GM12878 (cell line): ENCODE data around the gene PMAIP1. TPM values are rescaled to one million over a fixed set of nuclear protein-coding genes. Genes with fewer than 3 reads are reported as not detected.

Experiments
- CBFB ChIP-seq: IDR thresholded peaks from 2 replicates; pipeline ENCODE4 v1.6.1; 2016; ENCODE audit warnings: antibody characterized with exemption, low read depth
- EED ChIP-seq: sonication (generic); IDR thresholded peaks from 2 replicates; pipeline ENCODE4 v1.6.1; 2016; ENCODE audit warnings: antibody characterized with exemption, low read depth
- ETV6 ChIP-seq, 2 experiments: fragments of 450-650 bp in 1 of 2; IDR thresholded peaks in 1 of 2; conservative IDR thresholded peaks in 1 of 2; 2 replicates each; pipeline ENCODE4 v1.6.1; 2014; ENCODE audit warnings: antibody characterized with exemption in 1 of 2, borderline replicate concordance in 1 of 2, low read depth in 1 of 2, mild to moderate bottlenecking in 1 of 2, moderate library complexity in 1 of 2
- GATAD2B ChIP-seq: fragments of 450-650 bp; conservative IDR thresholded peaks from 2 replicates; pipeline ENCODE4 v1.6.1; 2017; ENCODE audit warnings: low read depth, mild to moderate bottlenecking, moderate library complexity
- JUNB ChIP-seq: IDR thresholded peaks from 2 replicates; pipeline ENCODE4 v1.6.1; 2016; ENCODE audit warnings: antibody characterized with exemption, mild to moderate bottlenecking
- LARP7 ChIP-seq: fragments of 450-650 bp; IDR thresholded peaks from 2 replicates; pipeline ENCODE4 v1.6.1; 2017; ENCODE audit warnings: mild to moderate bottlenecking
- POU2F2 ChIP-seq: IDR thresholded peaks from 3 replicates; pipeline ENCODE4 v1.6.1; 2011; ENCODE audit warnings: low read depth, mild to moderate bottlenecking, low read length, borderline replicate concordance
- ZBTB40 ChIP-seq: fragments of 450-650 bp; IDR thresholded peaks from 2 replicates; pipeline ENCODE4 v1.6.1; 2016; ENCODE audit warnings: mild to moderate bottlenecking, moderate library complexity, borderline replicate concordance
- polyA plus RNA-seq, 11 experiments: library from polyadenylated mRNA; depleted of rRNA in 4 of 11; unstranded in 6 of 11; stranded (reverse) in 5 of 11; fragments of >200 nt; fragmentation: Nextera tagmentation in 4 of 11; fragmentation: Illumina TruSeq in 1 of 11; extraction: Ambion mirVana in 4 of 11; extraction: Trizol in 1 of 11; gene quantifications; 1 replicate in 1 of 11; 2 replicates in 10 of 11; pipeline versions ENCODE4 v1.2.1 to v1.2.3, GENCODE V29; 2011 to 2016; ENCODE audit warnings: inconsistent platforms in 2 of 11, missing spikeins in 2 of 11, low read depth in 1 of 11
- total RNA-seq, 4 experiments: library from RNA; depleted of rRNA in 3 of 4; stranded (reverse); fragments of >200 nt in 3 of 4; fragmentation: Illumina TruSeq in 1 of 4; extraction: Trizol in 1 of 4; gene quantifications; 2 replicates each; pipeline versions ENCODE4 v1.2.1 to v1.2.3, GENCODE V29; 2013 to 2021

The PMAIP1 gene
- total and polyA plus RNA-seq, 10 of the 15 experiments (the other 5 are each of a cell fraction or from before 2014, with no cell fraction given): 74.0 to 219 (median 112) TPM

- TF ChIP-seq CBFB (no peak), ETV6 (conservative IDR thresholded peaks at IDR 0.05 in 1 of 2, IDR thresholded peaks at IDR 0.05 in 1 of 2; ENCODE audit: borderline replicate concordance in 1 of 2, low read depth in 1 of 2) (peak in 1 of 2 experiments; percentile 58; a peak in 1 of 4 replicates), EED (peak; percentile 68), LARP7 (0 out of 2 replicates have a peak, but pooled peaks have one; percentile 81), ZBTB40 (no peak), JUNB (peak; percentile 63), POU2F2 (0 out of 3 replicates have a peak, but pooled peaks have one; percentile 5), GATAD2B (peak; percentile 63; the same call in 1 of the 2 replicates)
Measured at GRCh38 chr18:59902131-59902992, 2.6 kb downstream of the PMAIP1 start (continued).
